Measurements from ENCODE around the gene ARL14.
A peak's percentile ranks its signal among the peaks of the same experiment; 100 is the strongest.

ARL14 gene

GRCh38 chr3:160671231-160671630 is 5.7 kb upstream of the ARL14 start:
- DNase-seq (ENCODE audit: low spot score), result peak; percentile 18
- in situ Hi-C loops (cut with MboI; ENCODE audit: low pct_unique_long_range_greater_than_20kb, low sequenced_read_pairs, unreplicated experiment), result no loop called here
- no peak for TF ChIP-seq CTCF (IDR thresholded peaks at IDR 0.05; ENCODE audit: extremely low read depth, insufficient read depth, missing control alignments)

- no peak for TF ChIP-seq CTCF (IDR thresholded peaks at IDR 0.05; ENCODE audit: extremely low read depth, insufficient read depth, missing control alignments)
- no peak for DNase-seq (ENCODE audit: low spot score)
- in situ Hi-C loops (cut with MboI; ENCODE audit: low pct_unique_long_range_greater_than_20kb, low sequenced_read_pairs, unreplicated experiment), result no loop called here
These were observed 5.0 kb upstream of the ARL14 start for GRCh38 chr3:160671995-160672394.

GRCh38 chr3:160673188-160673587 is 3.8 kb upstream of the ARL14 start:
- no peak for DNase-seq (ENCODE audit: low spot score)
- TF ChIP-seq CTCF (IDR thresholded peaks at IDR 0.05; ENCODE audit: extremely low read depth, insufficient read depth, missing control alignments), result no peak
- in situ Hi-C loops (cut with MboI; ENCODE audit: low pct_unique_long_range_greater_than_20kb, low sequenced_read_pairs, unreplicated experiment), result no loop called here

- TF ChIP-seq CTCF (IDR thresholded peaks at IDR 0.05; ENCODE audit: extremely low read depth, insufficient read depth, missing control alignments), result no peak
- DNase-seq (ENCODE audit: low spot score), result no peak
- in situ Hi-C loops (cut with MboI; ENCODE audit: low pct_unique_long_range_greater_than_20kb, low sequenced_read_pairs, unreplicated experiment), result loop anchor here (25.0 kb wide), 2 partner anchors 262 to 737 kb away; no protein-coding TSS in a partner anchor
These were observed 1.3 kb upstream of the ARL14 start for GRCh38 chr3:160675566-160676124.

- no peak for TF ChIP-seq CTCF (IDR thresholded peaks at IDR 0.05; ENCODE audit: extremely low read depth, insufficient read depth, missing control alignments)
- DNase-seq (ENCODE audit: low spot score), result no peak
- in situ Hi-C loops (cut with MboI; ENCODE audit: low pct_unique_long_range_greater_than_20kb, low sequenced_read_pairs, unreplicated experiment), result loop anchor here (25.0 kb wide), 2 partner anchors 260 to 735 kb away; no protein-coding TSS in a partner anchor
These were observed 510 bp downstream of the ARL14 start for GRCh38 chr3:160677459-160677881.

GRCh38 chr3:160678292-160678842 is 1.4 kb downstream of the ARL14 start:
- in situ Hi-C loops (cut with MboI; ENCODE audit: low pct_unique_long_range_greater_than_20kb, low sequenced_read_pairs, unreplicated experiment), result loop anchor here (25.0 kb wide), 2 partner anchors 259 to 734 kb away; no protein-coding TSS in a partner anchor
- TF ChIP-seq CTCF (IDR thresholded peaks at IDR 0.05; ENCODE audit: extremely low read depth, insufficient read depth, missing control alignments), result no peak

More at GRCh38 chr3:160678292-160678842, 1.4 kb downstream of the ARL14 start:
- DNase-seq (ENCODE audit: low spot score), result no peak

All from GM13977 (cell line).